ENCODE results near the gene AGPAT1. TPM values are rescaled to one million over a fixed set of nuclear protein-coding genes. Genes with fewer than 3 reads are reported as not detected.
A peak's percentile ranks its signal among the peaks of the same experiment; 100 is the strongest.
"Not testable (repeated sequence)": the region's sequence is repeated elsewhere in the genome, so short reads cannot be mapped to it uniquely, and the experiment has no call there.

AGPAT1 gene, protein sequence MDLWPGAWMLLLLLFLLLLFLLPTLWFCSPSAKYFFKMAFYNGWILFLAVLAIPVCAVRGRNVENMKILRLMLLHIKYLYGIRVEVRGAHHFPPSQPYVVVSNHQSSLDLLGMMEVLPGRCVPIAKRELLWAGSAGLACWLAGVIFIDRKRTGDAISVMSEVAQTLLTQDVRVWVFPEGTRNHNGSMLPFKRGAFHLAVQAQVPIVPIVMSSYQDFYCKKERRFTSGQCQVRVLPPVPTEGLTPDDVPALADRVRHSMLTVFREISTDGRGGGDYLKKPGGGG
- 17.2 TPM for polyA plus RNA-seq

DNA sequence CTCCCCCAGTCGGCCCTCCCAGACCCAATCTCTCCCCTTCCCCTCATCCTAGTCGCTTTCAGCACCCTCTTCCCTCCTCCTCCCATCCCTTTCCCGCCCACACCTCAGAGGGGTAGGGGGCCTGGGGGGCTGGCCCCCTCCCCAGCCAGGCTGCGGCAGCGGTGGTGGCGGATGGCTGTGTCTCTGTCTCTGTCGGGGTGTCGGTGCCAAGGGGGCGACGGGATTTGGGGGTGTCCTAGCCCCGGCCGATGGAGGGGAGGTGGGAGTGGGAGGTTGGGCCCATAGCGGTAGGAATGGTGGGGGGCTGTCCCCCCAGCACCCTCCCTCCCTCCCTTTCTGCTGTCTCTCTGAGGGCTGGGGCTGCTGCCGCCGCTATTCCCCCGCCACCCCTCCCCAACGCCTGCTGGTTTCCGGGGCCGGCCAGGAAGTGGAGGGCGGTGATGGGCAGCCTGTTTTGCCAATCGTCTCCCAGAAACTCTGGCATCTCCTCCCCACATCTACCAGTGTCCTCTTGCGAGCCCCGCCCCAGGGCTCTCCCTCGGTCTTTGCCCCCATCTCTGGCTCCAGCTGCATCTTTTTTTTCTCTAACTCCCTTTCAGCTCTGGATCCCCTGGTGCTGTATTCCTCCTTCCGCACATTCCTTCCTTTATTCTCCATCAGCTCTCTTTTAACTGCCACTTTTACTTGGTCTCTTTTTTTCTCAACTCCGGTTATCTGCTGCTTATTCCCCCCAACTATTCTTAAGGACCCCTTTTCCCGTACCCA, at the start of gene AGPAT1:
Gene AGPAT1, minus strand, starts transcription at position 374 of the 765 bp plus-strand sequence. CDS start 4,588 bp downstream, outside the sequence.
- Mint-ChIP-seq H3K36me3 (peaks cover 5% of the 10 kb centered on the region), H3K4me3 (peak within 1 kb of the TSS; percentile 72 to 95 (median 89)), H3K27ac (peak within 1 kb of the TSS; percentile 94 to 99 (median 98)), H3K4me1 (peaks cover 22 to 56% (median 30%) of the 10 kb centered on the region in 3 donors), H3K9me3 (no peaks in the 10 kb centered on the region), H3K27me3 (no peaks in the 10 kb centered on the region)

DNA sequence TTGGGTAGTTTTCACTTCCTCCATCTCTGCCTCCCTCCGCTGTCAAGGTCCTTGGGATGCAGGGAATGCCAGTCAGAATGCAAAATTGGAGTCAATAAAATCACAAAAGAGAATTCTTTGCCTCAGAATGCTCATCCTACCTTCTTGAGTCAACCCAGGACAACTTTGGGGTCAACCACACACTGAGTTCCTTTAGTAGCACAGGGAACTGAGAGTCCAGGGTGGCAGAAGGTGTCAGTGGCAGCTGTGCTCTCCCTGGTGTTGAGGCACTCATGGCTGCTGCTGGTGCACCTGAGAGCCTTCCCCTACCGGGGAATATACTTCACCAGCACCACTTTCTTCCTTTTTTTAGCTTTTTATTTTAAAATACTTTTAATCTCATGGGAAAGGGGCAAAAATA, 48.8 kb upstream of the AGPAT1 start:
- Mint-ChIP-seq H3K9me3 (peaks cover 0 to 1% (median 0%) of the 10 kb centered on the region in 3 donors), H3K4me3 (peak overlapping the region in 3 of 4 donors; percentile 36 to 77 (median 73)), H3K4me1 (peaks cover 29 to 54% (median 37%) of the 10 kb centered on the region in 3 donors), H3K27ac (peak overlapping the region; percentile 46 to 80 (median 76)), H3K36me3 (no peaks in the 10 kb centered on the region), H3K27me3 (no peaks in the 10 kb centered on the region)

- peaks cover 6% of the 10 kb centered on the region for H3K27me3 Mint-ChIP-seq
- no peaks in the 10 kb centered on the region for H3K36me3 Mint-ChIP-seq
- H3K9me3 Mint-ChIP-seq: peaks cover 0 to 1% (median 0%) of the 10 kb centered on the region in 3 donors
- H3K4me1 Mint-ChIP-seq: peaks cover 28 to 52% (median 42%) of the 10 kb centered on the region in 3 donors
- H3K4me3 Mint-ChIP-seq: peak within 1 kb of the TSS in 3 of 4 donors; percentile 36 to 78 (median 73)
- peak within 1 kb of the TSS; percentile 51 to 80 (median 76) for H3K27ac Mint-ChIP-seq
Observed at GRCh38 chr6:32223258-32224235, 47.7 kb upstream of the AGPAT1 start, which contains the start of gene NOTCH4. NOTCH4 (minus strand) TSS chr6:32224067; CDS start chr6:32223928, 139 bp downstream.

GRCh38 chr6:32222333-32223230, 46.7 kb upstream of the AGPAT1 start:
- Mint-ChIP-seq H3K4me3 (peak overlapping the region in 2 of 4 donors; percentile 18 to 54), H3K27ac (peak overlapping the region in 2 of 3 donors; percentile 51 to 80)

GRCh38 chr6:32220021-32220420, 44.1 kb upstream of the AGPAT1 start:
- Mint-ChIP-seq H3K27me3 (peaks cover 8% of the 10 kb centered on the region), H3K4me1 (peaks cover 23 to 35% (median 32%) of the 10 kb centered on the region in 3 donors), H3K4me3 (no peak overlapping the region), H3K9me3 (no peaks in the 10 kb centered on the region), H3K36me3 (no peaks in the 10 kb centered on the region), H3K27ac (no peak overlapping the region)

More at GRCh38 chr6:32222333-32223230, 46.7 kb upstream of the AGPAT1 start:
- H3K9me3 Mint-ChIP-seq: no peaks in the 10 kb centered on the region
- H3K4me1 Mint-ChIP-seq: peaks cover 25 to 47% (median 44%) of the 10 kb centered on the region in 3 donors
- H3K36me3 Mint-ChIP-seq: no peaks in the 10 kb centered on the region
- peaks cover 8% of the 10 kb centered on the region for H3K27me3 Mint-ChIP-seq

- no peaks in the 10 kb centered on the region for H3K9me3 Mint-ChIP-seq
- no peak overlapping the region for H3K27ac Mint-ChIP-seq
- H3K36me3 Mint-ChIP-seq: no peaks in the 10 kb centered on the region
- H3K27me3 Mint-ChIP-seq: peaks cover 8% of the 10 kb centered on the region
- H3K4me3 Mint-ChIP-seq: no peak overlapping the region
- H3K4me1 Mint-ChIP-seq: peaks cover 11 to 21% (median 21%) of the 10 kb centered on the region in 3 donors
Observed at GRCh38 chr6:32218167-32218566, 42.3 kb upstream of the AGPAT1 start.

DNA sequence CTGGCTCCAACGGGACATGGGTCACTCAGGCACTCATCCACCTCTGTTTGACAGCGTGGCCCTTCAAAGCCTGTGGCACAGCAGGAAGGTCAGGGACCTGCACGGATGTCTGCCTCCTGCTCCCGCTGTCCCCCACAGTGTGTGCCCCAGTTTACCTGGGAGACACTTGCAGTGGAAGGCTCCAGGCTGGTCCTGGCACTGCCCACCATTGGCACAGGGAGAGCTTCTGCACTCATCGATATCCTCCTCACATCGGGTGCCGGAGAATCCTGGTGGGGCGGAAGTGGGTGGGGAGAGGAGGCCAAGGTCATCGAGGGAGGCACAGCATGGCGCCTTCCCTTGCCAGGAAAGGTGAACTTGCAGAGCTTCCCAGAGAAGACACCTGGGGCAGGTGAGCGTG, 41.1 kb upstream of the AGPAT1 start:
- H3K27ac Mint-ChIP-seq: no peak overlapping the region

GRCh38 chr6:32216285-32216684, 40.4 kb upstream of the AGPAT1 start:
- H3K4me1 Mint-ChIP-seq: peaks cover 2 to 10% (median 5%) of the 10 kb centered on the region in 3 donors
- H3K9me3 Mint-ChIP-seq: no peaks in the 10 kb centered on the region
- peaks cover 8% of the 10 kb centered on the region for H3K27me3 Mint-ChIP-seq
- no peaks in the 10 kb centered on the region for H3K36me3 Mint-ChIP-seq
- peak overlapping the region in 1 of 3 donors; percentile 59 for H3K27ac Mint-ChIP-seq
- no peak overlapping the region for H3K4me3 Mint-ChIP-seq

More for the DNA sequence above, 41.1 kb upstream of the AGPAT1 start:
- H3K9me3 Mint-ChIP-seq: no peaks in the 10 kb centered on the region
- H3K4me3 Mint-ChIP-seq: peak overlapping the region in 1 of 4 donors; percentile 17
- no peaks in the 10 kb centered on the region for H3K36me3 Mint-ChIP-seq
- peaks cover 2 to 15% (median 10%) of the 10 kb centered on the region in 3 donors for H3K4me1 Mint-ChIP-seq
- H3K27me3 Mint-ChIP-seq: peaks cover 8% of the 10 kb centered on the region

DNA sequence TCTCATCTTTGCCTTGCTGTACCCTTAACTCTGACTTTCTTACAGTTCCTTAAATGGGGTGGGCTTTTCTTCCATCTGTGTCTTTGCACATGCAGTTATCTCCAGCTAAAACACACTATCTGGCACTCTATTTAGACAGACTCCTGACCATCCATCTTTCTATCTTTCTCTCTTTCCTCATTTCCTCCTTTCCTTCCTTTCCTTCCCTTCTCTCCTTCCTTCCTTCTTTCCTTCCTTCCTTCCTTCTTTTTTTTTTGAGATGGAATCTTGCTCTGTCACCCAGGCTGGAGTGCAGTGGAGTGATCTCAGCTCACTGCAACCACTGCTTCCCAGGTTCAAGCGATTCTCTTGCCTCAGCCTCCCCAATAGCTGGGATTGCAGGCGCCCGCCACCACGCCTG, 39.7 kb upstream of the AGPAT1 start:
- peaks cover 8% of the 10 kb centered on the region for H3K27me3 Mint-ChIP-seq
- peaks cover 2 to 10% (median 5%) of the 10 kb centered on the region in 3 donors for H3K4me1 Mint-ChIP-seq
- no peak overlapping the region for H3K27ac Mint-ChIP-seq

DNA sequence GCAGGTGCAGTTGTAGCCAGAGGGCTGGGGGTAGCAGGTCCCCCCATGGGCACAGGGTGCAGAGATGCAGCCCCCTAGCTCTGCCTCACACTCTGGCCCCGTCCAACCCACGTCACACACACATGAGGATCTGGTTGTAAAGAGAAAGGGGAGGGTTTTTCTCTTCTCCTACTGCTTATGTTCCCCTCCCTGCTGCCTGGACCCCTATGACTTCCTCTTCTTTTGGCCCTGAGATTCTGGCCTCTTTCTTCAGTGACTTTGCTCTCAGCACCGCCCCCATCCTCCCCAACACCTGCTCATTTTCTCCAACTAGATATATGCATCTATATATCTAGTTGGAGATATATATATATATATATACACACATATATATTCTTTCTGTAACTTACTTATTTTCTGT, 38.2 kb upstream of the AGPAT1 start:
- Mint-ChIP-seq H3K27ac (peak overlapping the region in 1 of 3 donors; percentile 28), H3K36me3 (no peaks in the 10 kb centered on the region), H3K9me3 (no peaks in the 10 kb centered on the region), H3K27me3 (peaks cover 8% of the 10 kb centered on the region), H3K4me3 (no peak overlapping the region), H3K4me1 (peaks cover 3 to 10% (median 5%) of the 10 kb centered on the region in 3 donors)

More for the DNA sequence above, 39.7 kb upstream of the AGPAT1 start:
- Mint-ChIP-seq H3K36me3 (no peaks in the 10 kb centered on the region), H3K4me3 (no peak overlapping the region), H3K9me3 (no peaks in the 10 kb centered on the region)

DNA sequence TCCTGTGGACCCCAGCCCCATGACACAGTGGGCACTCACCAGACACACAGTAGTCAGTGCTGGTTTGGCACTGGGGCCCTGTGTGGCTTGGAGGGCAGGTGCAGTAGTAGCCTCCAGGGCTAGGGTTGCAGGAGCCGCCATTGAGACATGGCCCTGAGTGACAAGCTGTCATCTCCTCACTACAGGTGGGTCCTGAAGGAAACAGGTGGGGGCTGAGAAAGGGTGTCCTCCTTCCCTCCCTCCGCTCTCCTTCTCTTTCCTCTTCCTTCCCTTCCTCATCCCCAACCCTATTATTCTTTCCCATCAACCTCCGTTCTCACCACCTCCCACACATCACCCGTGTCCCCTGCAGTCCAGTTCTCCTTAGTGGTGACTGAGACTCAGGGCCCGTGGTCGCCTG, 37.8 kb upstream of the AGPAT1 start:
- Mint-ChIP-seq H3K9me3 (no peaks in the 10 kb centered on the region), H3K27me3 (peaks cover 3% of the 10 kb centered on the region), H3K27ac (no peak overlapping the region), H3K4me1 (peaks cover 3 to 6% (median 5%) of the 10 kb centered on the region in 3 donors), H3K36me3 (no peaks in the 10 kb centered on the region), H3K4me3 (no peak overlapping the region)

- Mint-ChIP-seq H3K4me3 (no peak overlapping the region), H3K36me3 (no peaks in the 10 kb centered on the region), H3K27me3 (no peaks in the 10 kb centered on the region), H3K9me3 (no peaks in the 10 kb centered on the region), H3K4me1 (peaks cover 5 to 6% (median 6%) of the 10 kb centered on the region in 3 donors), H3K27ac (peak overlapping the region in 1 of 3 donors; percentile 33)
Observed at GRCh38 chr6:32212076-32212760, 36.3 kb upstream of the AGPAT1 start.

GRCh38 chr6:32211432-32211831, 35.5 kb upstream of the AGPAT1 start:
- H3K4me3 Mint-ChIP-seq, H3K36me3 Mint-ChIP-seq, H3K27ac Mint-ChIP-seq, H3K4me1 Mint-ChIP-seq, H3K27me3 Mint-ChIP-seq, H3K9me3 Mint-ChIP-seq: not testable (repeated sequence)

Data from IgD-negative memory B cell (primary cell).